Erythroblast (primary cell): ENCODE data around the gene TMOD3.

Experiments used
- GATA1 ChIP-seq: IDR thresholded peaks from 2 replicates; pipeline ENCODE4 v1.6.1; 2011; ENCODE audit warnings: low read depth, mild to moderate bottlenecking, control low read depth, low read length, moderate library complexity
- POLR2A ChIP-seq: IDR thresholded peaks from 2 replicates; pipeline ENCODE4 v1.6.1; 2011; ENCODE audit warnings: mild to moderate bottlenecking, low read length

DNA sequence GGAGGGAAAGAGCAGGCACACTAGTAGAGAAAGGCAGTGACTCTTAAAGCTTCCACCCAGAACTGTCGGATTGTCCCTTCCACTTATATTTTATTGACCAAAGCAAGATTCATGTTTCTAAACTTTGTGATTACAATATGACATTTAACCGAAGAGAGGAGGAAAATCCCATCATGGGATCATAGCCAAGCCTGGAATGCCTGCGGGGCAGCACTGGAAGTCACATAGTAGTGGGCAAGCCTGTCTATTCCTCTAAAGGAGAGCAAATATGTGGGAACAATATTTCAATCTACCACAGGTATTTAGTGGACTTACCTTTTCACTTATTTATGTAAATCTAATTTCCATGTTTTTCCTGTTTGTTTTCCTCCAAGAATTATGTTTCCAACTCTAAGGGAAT lies 3.8 kb upstream of the TMOD3 start:
- TF ChIP-seq GATA1: no peak
- TF ChIP-seq POLR2A: no peak
